Measurements from ENCODE around the gene SLC45A1. TPM values are rescaled to one million over a fixed set of nuclear protein-coding genes. Genes with fewer than 3 reads are reported as not detected.

Gene SLC45A1
- total RNA-seq, 1 donor from 2014 or later, result 6.1 TPM

DNA sequence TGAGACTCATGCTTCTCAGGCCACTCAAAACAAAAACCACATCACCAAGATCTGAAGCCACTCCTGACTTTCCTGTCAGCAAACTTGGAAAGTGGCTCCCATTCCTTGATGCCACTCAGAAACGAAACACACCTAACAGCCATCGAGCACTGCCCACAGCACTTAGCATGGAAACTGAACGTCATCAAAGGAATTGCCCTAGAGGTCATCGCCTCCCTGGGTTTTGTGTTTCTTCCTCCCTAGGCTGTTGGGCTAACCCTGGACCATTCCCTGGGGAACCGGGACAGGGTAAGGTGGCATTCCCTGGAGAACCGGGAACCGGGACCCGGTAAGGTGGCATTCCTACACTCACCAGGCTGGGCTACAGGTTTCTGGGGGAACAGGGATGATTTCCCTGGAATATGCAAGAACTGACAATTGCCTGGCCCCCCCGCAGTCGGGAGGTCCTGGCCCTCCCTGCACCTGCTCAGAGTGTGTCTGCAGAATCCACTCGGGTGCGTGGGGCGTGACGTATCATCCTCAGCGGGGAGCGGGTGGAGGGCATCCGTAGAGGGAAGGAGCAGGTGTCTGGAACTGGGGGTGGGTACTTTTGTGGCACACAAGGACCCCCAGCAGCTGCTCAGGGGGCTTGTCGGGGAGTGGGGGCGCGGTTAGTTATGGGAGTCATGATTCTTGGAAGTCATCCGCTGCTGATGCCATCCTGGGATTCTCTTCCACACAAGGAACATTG is 30.3 kb downstream of the SLC45A1 start:
- H3K4me1 Mint-ChIP-seq (ENCODE audit: low read depth, unreplicated experiment), result peaks cover 21% of the 10 kb centered on the region
- peak overlapping the region; percentile 34 for H3K27ac Mint-ChIP-seq (ENCODE audit: unreplicated experiment)
- no peak for DNase-seq
- TF ChIP-seq, protein P1, sequence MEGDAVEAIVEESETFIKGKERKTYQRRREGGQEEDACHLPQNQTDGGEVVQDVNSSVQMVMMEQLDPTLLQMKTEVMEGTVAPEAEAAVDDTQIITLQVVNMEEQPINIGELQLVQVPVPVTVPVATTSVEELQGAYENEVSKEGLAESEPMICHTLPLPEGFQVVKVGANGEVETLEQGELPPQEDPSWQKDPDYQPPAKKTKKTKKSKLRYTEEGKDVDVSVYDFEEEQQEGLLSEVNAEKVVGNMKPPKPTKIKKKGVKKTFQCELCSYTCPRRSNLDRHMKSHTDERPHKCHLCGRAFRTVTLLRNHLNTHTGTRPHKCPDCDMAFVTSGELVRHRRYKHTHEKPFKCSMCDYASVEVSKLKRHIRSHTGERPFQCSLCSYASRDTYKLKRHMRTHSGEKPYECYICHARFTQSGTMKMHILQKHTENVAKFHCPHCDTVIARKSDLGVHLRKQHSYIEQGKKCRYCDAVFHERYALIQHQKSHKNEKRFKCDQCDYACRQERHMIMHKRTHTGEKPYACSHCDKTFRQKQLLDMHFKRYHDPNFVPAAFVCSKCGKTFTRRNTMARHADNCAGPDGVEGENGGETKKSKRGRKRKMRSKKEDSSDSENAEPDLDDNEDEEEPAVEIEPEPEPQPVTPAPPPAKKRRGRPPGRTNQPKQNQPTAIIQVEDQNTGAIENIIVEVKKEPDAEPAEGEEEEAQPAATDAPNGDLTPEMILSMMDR (IDR thresholded peaks at IDR 0.05; ENCODE audit: partially characterized antibody, unreplicated experiment), result no peak
- H3K27me3 Mint-ChIP-seq (ENCODE audit: unreplicated experiment), result peaks cover 34% of the 10 kb centered on the region
- H3K4me3 Mint-ChIP-seq (ENCODE audit: unreplicated experiment), result no peak overlapping the region
- H3K9me3 Mint-ChIP-seq (ENCODE audit: unreplicated experiment), result peaks cover 28% of the 10 kb centered on the region
- peaks cover 7% of the 10 kb centered on the region for H3K36me3 Mint-ChIP-seq (ENCODE audit: unreplicated experiment)

GRCh38 chr1:8348777-8349472 is 31.0 kb downstream of the SLC45A1 start:
- peak; percentile 81 for DNase-seq
- H3K9me3 Mint-ChIP-seq (ENCODE audit: unreplicated experiment), result peaks cover 29% of the 10 kb centered on the region
- H3K27ac Mint-ChIP-seq (ENCODE audit: unreplicated experiment), result peak overlapping the region; percentile 34

GRCh38 chr1:8349473-8349865 is 31.6 kb downstream of the SLC45A1 start:
- H3K36me3 Mint-ChIP-seq (ENCODE audit: unreplicated experiment), result peaks cover 5% of the 10 kb centered on the region
- no peak for DNase-seq
- TF ChIP-seq, protein P1 (IDR thresholded peaks at IDR 0.05; ENCODE audit: partially characterized antibody, unreplicated experiment), result no peak
- H3K9me3 Mint-ChIP-seq (ENCODE audit: unreplicated experiment), result peaks cover 30% of the 10 kb centered on the region
- no peak overlapping the region for H3K4me3 Mint-ChIP-seq (ENCODE audit: unreplicated experiment)
- H3K27me3 Mint-ChIP-seq (ENCODE audit: unreplicated experiment), result peaks cover 33% of the 10 kb centered on the region
- H3K27ac Mint-ChIP-seq (ENCODE audit: unreplicated experiment), result peak overlapping the region; percentile 33
- peaks cover 16% of the 10 kb centered on the region for H3K4me1 Mint-ChIP-seq (ENCODE audit: low read depth, unreplicated experiment)

More at GRCh38 chr1:8348777-8349472, 31.0 kb downstream of the SLC45A1 start:
- H3K4me1 Mint-ChIP-seq (ENCODE audit: low read depth, unreplicated experiment), result peaks cover 17% of the 10 kb centered on the region
- TF ChIP-seq, protein P1 (IDR thresholded peaks at IDR 0.05; ENCODE audit: partially characterized antibody, unreplicated experiment), result peak; percentile 93
- peaks cover 7% of the 10 kb centered on the region for H3K36me3 Mint-ChIP-seq (ENCODE audit: unreplicated experiment)
- peaks cover 34% of the 10 kb centered on the region for H3K27me3 Mint-ChIP-seq (ENCODE audit: unreplicated experiment)
- H3K4me3 Mint-ChIP-seq (ENCODE audit: unreplicated experiment), result no peak overlapping the region

DNA sequence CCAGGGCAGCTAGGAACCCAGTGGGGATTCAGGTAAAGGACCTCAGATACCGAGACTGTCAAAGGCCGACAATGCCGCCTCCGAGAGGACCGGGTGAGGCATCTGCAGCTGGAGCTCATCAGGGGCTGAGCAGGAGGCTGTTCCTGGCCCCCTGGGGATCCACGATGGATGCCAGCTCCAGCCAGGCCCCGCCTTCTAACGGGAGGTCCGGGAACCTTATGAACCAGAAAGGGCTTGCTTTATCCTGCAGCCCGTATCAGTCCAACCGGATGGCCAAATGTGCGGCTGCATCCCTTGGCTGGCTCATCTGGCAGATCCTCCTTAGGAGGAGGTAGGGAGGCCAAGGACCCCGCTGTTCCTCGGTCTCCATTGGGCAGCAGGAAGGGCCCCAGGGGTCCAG is 32.0 kb downstream of the SLC45A1 start:
- H3K27me3 Mint-ChIP-seq (ENCODE audit: unreplicated experiment), result peaks cover 31% of the 10 kb centered on the region
- H3K9me3 Mint-ChIP-seq (ENCODE audit: unreplicated experiment), result peaks cover 25% of the 10 kb centered on the region
- no peak overlapping the region for H3K4me3 Mint-ChIP-seq (ENCODE audit: unreplicated experiment)
- H3K27ac Mint-ChIP-seq (ENCODE audit: unreplicated experiment), result no peak overlapping the region
- H3K4me1 Mint-ChIP-seq (ENCODE audit: low read depth, unreplicated experiment), result peaks cover 15% of the 10 kb centered on the region
- TF ChIP-seq, protein P1 (IDR thresholded peaks at IDR 0.05; ENCODE audit: partially characterized antibody, unreplicated experiment), result no peak
- peak; percentile 52 for DNase-seq
- peaks cover under 1% of the 10 kb centered on the region for H3K36me3 Mint-ChIP-seq (ENCODE audit: unreplicated experiment)

Measured in glutamatergic neuron (in vitro differentiated cells).